Stimulated activated CD4-positive, alpha-beta T cell treated with anti-CD3 and anti-CD28 coated beads, Interleukin-12 subunit alpha, Interleukin-12 subunit beta, amount 100 ng/mL, for 24 hours (primary cell): Measurements from ENCODE around the gene PINK1.
"Not testable (repeated sequence)": the region's sequence is repeated elsewhere in the genome, so short reads cannot be mapped to it uniquely, and the experiment has no call there.

Source experiments
- DNase-seq, 2 experiments: peaks; one replicate each; pipeline ENCODE4 v3.0.0-alpha.2; 2020; ENCODE audit warnings: low read depth in 2 of 2

The PINK1 gene

GRCh38 chr1:20644416-20644815 lies 11.2 kb downstream of the PINK1 start:
- no peak for DNase-seq

- DNase-seq, result no peak
Observed at GRCh38 chr1:20645414-20645813, 12.2 kb downstream of the PINK1 start.

- DNase-seq, result no peak
Observed at GRCh38 chr1:20648438-20648837, 15.2 kb downstream of the PINK1 start.

GRCh38 chr1:20648946-20649345 lies 15.7 kb downstream of the PINK1 start:
- DNase-seq, result no peak

- no peak for DNase-seq
Observed at GRCh38 chr1:20652300-20652699, 19.0 kb downstream of the PINK1 start.

- DNase-seq, result no peak
Observed at GRCh38 chr1:20654104-20654690, 20.9 kb downstream of the PINK1 start.

- DNase-seq, result no peak
Observed at GRCh38 chr1:20657024-20657423, 23.8 kb downstream of the PINK1 start.

- no peak for DNase-seq
Observed at GRCh38 chr1:20658166-20658915, 25.1 kb downstream of the PINK1 start.

- DNase-seq, result no peak
Observed at GRCh38 chr1:20660363-20660762, 27.1 kb downstream of the PINK1 start.

GRCh38 chr1:20660847-20661206 lies 27.6 kb downstream of the PINK1 start:
- DNase-seq, result no peak

GRCh38 chr1:20661207-20662109 lies 28.2 kb downstream of the PINK1 start, which contains the start of gene DDOST:
Gene DDOST, minus strand, starts transcription at chr1:20661369. Its CDS starts 19 bp downstream, at chr1:20661350.
- DNase-seq, result peak; percentile 91

- DNase-seq, result no peak
Observed at GRCh38 chr1:20662110-20662475, 28.8 kb downstream of the PINK1 start.

- DNase-seq, result no peak
Observed at GRCh38 chr1:20663365-20663764, 30.1 kb downstream of the PINK1 start.

GRCh38 chr1:20663969-20664715 lies 30.9 kb downstream of the PINK1 start:
- DNase-seq, result no peak

- no peak for DNase-seq
Observed at GRCh38 chr1:20665726-20666125, 32.5 kb downstream of the PINK1 start.

- no peak for DNase-seq
Observed at GRCh38 chr1:20666146-20666545, 32.9 kb downstream of the PINK1 start.

GRCh38 chr1:20666804-20667203 lies 33.5 kb downstream of the PINK1 start:
- no peak for DNase-seq

- DNase-seq, result no peak
Observed at GRCh38 chr1:20668581-20668980, 35.3 kb downstream of the PINK1 start.

- no peak for DNase-seq
Observed at GRCh38 chr1:20670936-20671335, 37.7 kb downstream of the PINK1 start.

GRCh38 chr1:20672265-20672632 lies 39.0 kb downstream of the PINK1 start:
- no peak for DNase-seq

GRCh38 chr1:20673626-20674025 lies 40.4 kb downstream of the PINK1 start:
- DNase-seq, result not testable (repeated sequence)

- DNase-seq, result no peak
Observed at GRCh38 chr1:20678599-20678998, 45.3 kb downstream of the PINK1 start.
